Stimulated activated CD8-positive, alpha-beta memory T cell treated with anti-CD3 and anti-CD28 coated beads, Interleukin-7, amount 100 ng/mL, for 1 hour (primary cell): ENCODE results near the gene MAP3K4.

ENCODE experiments used
- DNase-seq, 2 donors: peaks; one replicate each; pipeline ENCODE4 v3.0.0-alpha.2; 2020; ENCODE audit warnings: low read depth in 2 of 2

The MAP3K4 gene

GRCh38 chr6:161143663-161144430 lies 152.3 kb downstream of the MAP3K4 start:
- DNase-seq: no peak

- no peak for DNase-seq
These were observed 158.6 kb downstream of the MAP3K4 start for GRCh38 chr6:161150136-161150535.

GRCh38 chr6:161150566-161150965 lies 159.0 kb downstream of the MAP3K4 start:
- no peak for DNase-seq

- no peak for DNase-seq
These were observed 159.6 kb downstream of the MAP3K4 start for GRCh38 chr6:161151059-161151645.

- DNase-seq: no peak
These were observed 160.3 kb downstream of the MAP3K4 start for GRCh38 chr6:161151660-161152526.

GRCh38 chr6:161152527-161152862 lies 160.9 kb downstream of the MAP3K4 start:
- DNase-seq: no peak

- DNase-seq: no peak
These were observed 161.5 kb downstream of the MAP3K4 start for GRCh38 chr6:161152907-161153662.

GRCh38 chr6:161153725-161154124 lies 162.2 kb downstream of the MAP3K4 start:
- no peak for DNase-seq

- DNase-seq: no peak
These were observed 163.3 kb downstream of the MAP3K4 start for GRCh38 chr6:161154796-161155335.

- DNase-seq: no peak
These were observed 169.6 kb downstream of the MAP3K4 start for GRCh38 chr6:161161121-161161520.

- DNase-seq: no peak
These were observed 170.5 kb downstream of the MAP3K4 start for GRCh38 chr6:161161889-161162624.

GRCh38 chr6:161162722-161163121 lies 171.2 kb downstream of the MAP3K4 start:
- no peak for DNase-seq

- no peak for DNase-seq
These were observed 172.1 kb downstream of the MAP3K4 start for GRCh38 chr6:161163466-161164181.

- no peak for DNase-seq
These were observed 172.6 kb downstream of the MAP3K4 start for GRCh38 chr6:161164182-161164625.

- no peak for DNase-seq
These were observed 174.6 kb downstream of the MAP3K4 start for GRCh38 chr6:161166176-161166575.

GRCh38 chr6:161166677-161167076 lies 175.1 kb downstream of the MAP3K4 start:
- DNase-seq: no peak
